ENCODE results near the gene C10orf88. TPM values are rescaled to one million over a fixed set of nuclear protein-coding genes. Genes with fewer than 3 reads are reported as not detected.

Gene C10orf88
- total and polyA plus RNA-seq, 2 of the 13 experiments (the other 11 are each of a cell fraction or from before 2014, with no cell fraction given) = 4.6 to 11.8 TPM

DNA sequence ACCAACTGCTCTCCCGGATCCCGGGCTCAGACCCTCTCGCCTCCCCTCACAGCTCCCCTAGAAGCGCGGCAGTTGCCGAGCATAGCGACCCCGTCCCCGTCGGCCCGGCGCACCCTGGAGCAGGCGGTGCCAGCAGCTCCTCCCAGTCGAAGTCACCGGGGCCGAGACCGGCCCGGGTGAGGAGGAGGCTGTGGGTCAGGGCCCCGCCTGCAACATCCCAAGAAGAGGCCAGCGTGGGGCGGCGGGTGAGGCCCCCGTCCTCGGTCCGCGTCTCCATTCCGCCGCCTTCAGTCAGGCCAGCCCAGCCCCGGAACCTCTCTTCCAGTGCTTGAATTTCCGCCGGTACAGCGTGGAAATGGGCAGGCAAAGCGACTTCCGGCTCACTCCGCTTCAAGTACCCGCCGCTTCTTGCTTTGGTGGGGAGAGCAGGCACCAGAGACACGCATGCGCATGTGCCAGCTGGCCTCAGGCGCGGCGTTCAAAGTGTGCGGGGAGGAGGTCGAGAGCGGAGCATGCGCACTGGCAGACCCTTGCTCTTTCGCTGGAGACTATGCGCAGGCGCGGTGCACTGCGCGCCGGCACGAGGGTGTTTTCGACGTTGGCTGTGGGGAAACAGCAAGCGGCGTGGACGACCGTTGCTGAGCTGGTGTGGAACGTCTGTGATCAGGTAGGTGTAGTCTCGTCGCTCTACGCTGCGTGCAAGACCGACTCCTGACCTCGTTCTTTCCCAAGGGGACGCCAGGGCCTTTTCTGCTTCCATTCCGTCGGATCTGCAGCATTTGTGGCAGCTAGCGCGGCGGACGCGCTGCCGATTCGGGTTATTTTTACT, at the start of gene C10orf88 (continued):
- TF ChIP-seq AFF4 (CRISPR knock-in tag; IDR thresholded peaks at IDR 0.05) (peak; percentile 54; the same call in 1 of the 2 replicates), PHF20 (CRISPR knock-in tag; IDR thresholded peaks at IDR 0.05) (peak; percentile 95), E2F2 (CRISPR knock-in tag; IDR thresholded peaks at IDR 0.05; ENCODE audit: borderline replicate concordance) (no peak), TSC22D2 (CRISPR knock-in tag; IDR thresholded peaks at IDR 0.05; ENCODE audit: borderline replicate concordance) (no peak; the same call in 1 of the 2 replicates), PITX1 (CRISPR knock-in tag; IDR thresholded peaks at IDR 0.05) (peak; percentile 83; the same call in 1 of the 2 replicates), KAT8 (CRISPR knock-in tag; IDR thresholded peaks at IDR 0.05) (peak; percentile 98), CREB1 (IDR thresholded peaks at IDR 0.05) (0 out of 2 replicates have a peak, but pooled peaks have one; percentile 39), CREB1 (CRISPR knock-in tag; IDR thresholded peaks at IDR 0.05) (no peak), ZNF414 (CRISPR knock-in tag; IDR thresholded peaks at IDR 0.05) (peak; percentile 80), KLF12 (CRISPR knock-in tag; IDR thresholded peaks at IDR 0.05; ENCODE audit: borderline replicate concordance) (peak; percentile 49; the same call in 1 of the 2 replicates), HDAC1 (CRISPR knock-in tag; IDR thresholded peaks at IDR 0.05) (peak; percentile 93)
- TF ChIP-seq, protein P1, sequence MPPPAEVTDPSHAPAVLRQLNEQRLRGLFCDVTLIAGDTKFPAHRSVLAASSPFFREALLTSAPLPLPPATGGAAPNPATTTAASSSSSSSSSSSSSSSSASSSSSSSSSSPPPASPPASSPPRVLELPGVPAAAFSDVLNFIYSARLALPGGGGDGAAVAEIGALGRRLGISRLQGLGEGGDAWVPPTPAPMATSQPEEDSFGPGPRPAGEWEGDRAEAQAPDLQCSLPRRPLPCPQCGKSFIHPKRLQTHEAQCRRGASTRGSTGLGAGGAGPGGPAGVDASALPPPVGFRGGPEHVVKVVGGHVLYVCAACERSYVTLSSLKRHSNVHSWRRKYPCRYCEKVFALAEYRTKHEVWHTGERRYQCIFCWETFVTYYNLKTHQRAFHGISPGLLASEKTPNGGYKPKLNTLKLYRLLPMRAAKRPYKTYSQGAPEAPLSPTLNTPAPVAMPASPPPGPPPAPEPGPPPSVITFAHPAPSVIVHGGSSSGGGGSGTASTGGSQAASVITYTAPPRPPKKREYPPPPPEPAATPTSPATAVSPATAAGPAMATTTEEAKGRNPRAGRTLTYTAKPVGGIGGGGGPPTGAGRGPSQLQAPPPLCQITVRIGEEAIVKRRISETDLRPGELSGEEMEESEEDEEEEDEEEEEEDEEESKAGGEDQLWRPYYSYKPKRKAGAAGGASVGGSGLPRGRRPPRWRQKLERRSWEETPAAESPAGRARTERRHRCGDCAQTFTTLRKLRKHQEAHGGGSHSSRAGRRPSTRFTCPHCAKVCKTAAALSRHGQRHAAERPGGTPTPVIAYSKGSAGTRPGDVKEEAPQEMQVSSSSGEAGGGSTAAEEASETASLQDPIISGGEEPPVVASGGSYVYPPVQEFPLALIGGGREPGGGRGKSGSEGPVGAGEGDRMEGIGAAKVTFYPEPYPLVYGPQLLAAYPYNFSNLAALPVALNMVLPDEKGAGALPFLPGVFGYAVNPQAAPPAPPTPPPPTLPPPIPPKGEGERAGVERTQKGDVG (CRISPR knock-in tag; IDR thresholded peaks at IDR 0.05; ENCODE audit: borderline replicate concordance) = peak; percentile 96
- TF ChIP-seq, protein P2, sequence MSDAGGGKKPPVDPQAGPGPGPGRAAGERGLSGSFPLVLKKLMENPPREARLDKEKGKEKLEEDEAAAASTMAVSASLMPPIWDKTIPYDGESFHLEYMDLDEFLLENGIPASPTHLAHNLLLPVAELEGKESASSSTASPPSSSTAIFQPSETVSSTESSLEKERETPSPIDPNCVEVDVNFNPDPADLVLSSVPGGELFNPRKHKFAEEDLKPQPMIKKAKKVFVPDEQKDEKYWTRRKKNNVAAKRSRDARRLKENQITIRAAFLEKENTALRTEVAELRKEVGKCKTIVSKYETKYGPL (CRISPR knock-in tag; IDR thresholded peaks at IDR 0.05) = peak; percentile 3; the same call in 1 of the 2 replicates

All from HepG2 (cell line).